ENCODE results near the gene TRIM69.

DNA sequence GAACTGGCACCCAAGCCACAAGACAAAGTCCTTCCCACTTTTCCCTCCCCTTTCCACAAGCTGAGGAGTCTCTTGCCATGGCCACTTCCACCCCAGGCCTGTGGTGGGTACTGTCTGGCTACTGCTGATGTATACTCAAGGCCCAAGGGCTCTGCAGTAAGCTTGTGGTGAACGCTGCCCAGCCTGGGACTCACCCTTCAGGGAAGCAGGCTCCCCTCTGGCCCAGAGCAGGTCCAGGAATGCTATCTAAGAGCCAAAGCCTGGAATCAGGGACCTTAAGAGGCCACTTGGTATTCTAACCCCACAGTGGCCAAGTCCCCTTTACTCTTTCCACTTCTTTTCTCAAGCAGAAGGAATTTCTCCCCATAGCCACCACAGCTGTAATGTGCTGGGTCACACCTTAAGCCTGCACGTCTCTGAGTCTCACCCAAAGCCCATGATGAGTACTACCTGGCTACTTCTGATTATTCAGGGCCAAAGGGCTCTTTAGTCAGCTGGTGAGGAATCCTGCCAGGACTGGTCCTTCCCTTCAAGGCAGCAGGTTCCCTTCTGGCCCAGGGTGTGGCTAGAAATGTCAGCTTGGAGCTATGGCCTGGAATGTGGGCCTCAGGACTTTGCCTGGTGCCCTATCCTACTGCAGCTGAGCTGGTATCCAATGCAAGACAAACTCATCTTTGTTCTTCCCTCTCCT lies 29.2 kb upstream of the TRIM69 start:
- no peak for TF ChIP-seq GATA2 (IDR thresholded peaks at IDR 0.05; ENCODE audit: low read depth, low read length)
- no peak for TF ChIP-seq GATA3 (IDR thresholded peaks at IDR 0.05; ENCODE audit: low read depth, low read length)
